SK-N-SH (cell line): Measurements from ENCODE around the gene VSTM1.

ENCODE experiments used
- GABPA ChIP-seq: IDR thresholded peaks from 2 replicates; pipeline ENCODE4 v1.4.0; 2012; ENCODE audit warnings: low read depth, mild to moderate bottlenecking
- POLR2AphosphoS5 ChIP-seq: IDR thresholded peaks from 2 replicates; pipeline ENCODE4 v1.6.1; 2012; ENCODE audit warnings: low read depth, low read length

DNA sequence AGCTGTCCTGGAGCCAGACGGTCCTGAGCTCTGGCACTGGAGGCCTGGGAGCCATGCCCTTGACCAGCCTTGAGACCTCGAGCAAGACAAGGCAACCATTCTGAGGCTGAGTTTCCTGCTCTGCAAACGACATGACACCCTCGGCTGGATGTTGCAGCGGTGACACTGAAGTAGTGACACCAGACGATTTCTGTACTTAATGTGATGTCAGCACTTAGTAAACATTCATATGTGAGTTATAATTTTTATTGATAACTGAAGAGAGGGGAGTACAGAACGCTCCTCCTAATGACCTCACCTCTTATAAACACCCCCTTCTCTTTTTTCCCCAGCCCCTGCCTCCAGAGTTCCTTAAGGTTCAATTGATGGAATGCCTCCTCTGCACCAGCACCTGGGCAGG is 44.8 kb upstream of the VSTM1 start:
- TF ChIP-seq GABPA (no peak), POLR2AphosphoS5 (no peak)
